ENCODE measurements around the gene CIAO3. TPM values are rescaled to one million over a fixed set of nuclear protein-coding genes. Genes with fewer than 3 reads are reported as not detected.

CIAO3 gene
- total and polyA plus RNA-seq, 3 donors from 2014 or later = 28.9 to 59.0 (median 58.0) TPM

GRCh38 chr16:780296-780695 is 39.5 kb upstream of the CIAO3 start:
- Histone ChIP-seq H3K27ac (no peak overlapping the region), H3K27me3 (no peaks in the 10 kb centered on the region), H3K4me3 (no peak overlapping the region), H3K36me3 (ENCODE audit: low read depth, missing control alignments) (no peaks in the 10 kb centered on the region), H3K9me3 (no peaks in the 10 kb centered on the region), H3K4me1 (peaks cover 7% of the 10 kb centered on the region)
- TF ChIP-seq POLR2A (IDR thresholded peaks at IDR 0.05) (no peak), CTCF (IDR thresholded peaks at IDR 0.05) (no peak)
- no peak for DNase-seq
- intact Hi-C loops (cut with DNase I; ENCODE audit: low total_unique reads) = no loop called here
- WGBS, 2 donors = 88 to 89% methylated on average over 13 to 16 of the region's 16 CpGs

- 87% methylated on average over 13 of the region's 13 CpGs; no CpG with 5 or more reads in 1 of the 2 donors for WGBS, 2 donors
- H3K4me3 ChIP-seq = no peak overlapping the region
- TF ChIP-seq CTCF (IDR thresholded peaks at IDR 0.05) = no peak
- TF ChIP-seq POLR2A (IDR thresholded peaks at IDR 0.05) = no peak
- H3K27ac ChIP-seq = no peak overlapping the region
- intact Hi-C loops (cut with DNase I; ENCODE audit: low total_unique reads) = no loop called here
- H3K9me3 ChIP-seq = no peaks in the 10 kb centered on the region
- DNase-seq = no peak
- H3K27me3 ChIP-seq = no peaks in the 10 kb centered on the region
- peaks cover 7% of the 10 kb centered on the region for H3K4me1 ChIP-seq
- no peaks in the 10 kb centered on the region for H3K36me3 ChIP-seq (ENCODE audit: low read depth, missing control alignments)
These were observed 38.8 kb upstream of the CIAO3 start for GRCh38 chr16:779561-779960.

GRCh38 chr16:778909-779527 is 38.2 kb upstream of the CIAO3 start:
- WGBS, 2 donors = 84% methylated on average over 6 of the region's 6 CpGs

GRCh38 chr16:778447-778846 is 37.6 kb upstream of the CIAO3 start:
- intact Hi-C loops (cut with DNase I; ENCODE audit: low total_unique reads) = no loop called here
- no peaks in the 10 kb centered on the region for H3K36me3 ChIP-seq (ENCODE audit: low read depth, missing control alignments)
- TF ChIP-seq CTCF (IDR thresholded peaks at IDR 0.05) (no peak), POLR2A (IDR thresholded peaks at IDR 0.05) (no peak)
- no peaks in the 10 kb centered on the region for H3K9me3 ChIP-seq
- no peak overlapping the region for H3K4me3 ChIP-seq
- peaks cover under 1% of the 10 kb centered on the region for H3K4me1 ChIP-seq
- no peak for DNase-seq
- H3K27me3 ChIP-seq = no peaks in the 10 kb centered on the region
- WGBS, 2 donors = 83 to 84% methylated on average over 9 to 11 of the region's 11 CpGs
- H3K27ac ChIP-seq = no peak overlapping the region

More at GRCh38 chr16:778909-779527, 38.2 kb upstream of the CIAO3 start:
- no peak overlapping the region for H3K4me3 ChIP-seq
- H3K27me3 ChIP-seq = no peaks in the 10 kb centered on the region
- H3K27ac ChIP-seq = no peak overlapping the region
- no peak for DNase-seq
- H3K9me3 ChIP-seq = no peaks in the 10 kb centered on the region
- intact Hi-C loops (cut with DNase I; ENCODE audit: low total_unique reads) = no loop called here
- peaks cover 6% of the 10 kb centered on the region for H3K4me1 ChIP-seq
- TF ChIP-seq POLR2A (IDR thresholded peaks at IDR 0.05) (no peak), CTCF (IDR thresholded peaks at IDR 0.05) (no peak)
- no peaks in the 10 kb centered on the region for H3K36me3 ChIP-seq (ENCODE audit: low read depth, missing control alignments)

- Histone ChIP-seq H3K27ac (no peak overlapping the region), H3K4me3 (no peak overlapping the region), H3K4me1 (no peaks in the 10 kb centered on the region), H3K27me3 (no peaks in the 10 kb centered on the region), H3K9me3 (no peaks in the 10 kb centered on the region), H3K36me3 (ENCODE audit: low read depth, missing control alignments) (no peaks in the 10 kb centered on the region)
- intact Hi-C loops (cut with DNase I; ENCODE audit: low total_unique reads) = no loop called here
- no peak for DNase-seq
- 40 to 63% methylated on average over 15 to 16 of the region's 16 CpGs for WGBS, 2 donors
- no peak for TF ChIP-seq POLR2A (IDR thresholded peaks at IDR 0.05)
- no peak for TF ChIP-seq CTCF (IDR thresholded peaks at IDR 0.05)
These were observed 37.0 kb upstream of the CIAO3 start for GRCh38 chr16:777826-778225.

Measured in testis (tissue), 3 donors.